ENCODE results near the gene TSHZ2. TPM values are rescaled to one million over a fixed set of nuclear protein-coding genes. Genes with fewer than 3 reads are reported as not detected.

Gene TSHZ2
- total RNA-seq, 4 donors from 2014 or later = 1.9 to 12.9 (median 5.0) TPM

GRCh38 chr20:53439046-53439445 is 466.9 kb downstream of the TSHZ2 start:
- Histone ChIP-seq H3K36me3 (no peaks in the 10 kb centered on the region), H3K4me1 (no peaks in the 10 kb centered on the region), H3K9me3 (no peaks in the 10 kb centered on the region), H3K4me3 (no peak overlapping the region), H3K27ac (no peak overlapping the region), H3K27me3 (no peaks in the 10 kb centered on the region)
- intact Hi-C loops (cut with DNase I; ENCODE audit: low total_unique reads) = no loop called here
- DNase-seq = no peak
- TF ChIP-seq CTCF (IDR thresholded peaks at IDR 0.05) (no peak), POLR2AphosphoS5 (IDR thresholded peaks at IDR 0.05) (no peak)
- 69 to 85% methylated on average over 1 of the region's 1 CpG for WGBS, 2 donors (ENCODE audit: low coverage in 1 of 2)
- in situ Hi-C loops (cut with MboI; ENCODE audit: low pct_ligation_motif_present in 1 of 4, low pct_unique_long_range_greater_than_20kb in 1 of 4, low sequenced_read_pairs in 3 of 4) = no loop called here

GRCh38 chr20:53439616-53440015 is 467.5 kb downstream of the TSHZ2 start:
- no peak for DNase-seq
- Histone ChIP-seq H3K36me3 (no peaks in the 10 kb centered on the region), H3K9me3 (no peaks in the 10 kb centered on the region), H3K27me3 (no peaks in the 10 kb centered on the region), H3K4me1 (no peaks in the 10 kb centered on the region), H3K27ac (no peak overlapping the region), H3K4me3 (no peak overlapping the region)
- in situ Hi-C loops (cut with MboI; ENCODE audit: low pct_ligation_motif_present in 1 of 4, low pct_unique_long_range_greater_than_20kb in 1 of 4, low sequenced_read_pairs in 3 of 4) = no loop called here
- intact Hi-C loops (cut with DNase I; ENCODE audit: low total_unique reads) = no loop called here
- WGBS, 2 donors (ENCODE audit: low coverage in 1 of 2) = 75 to 80% methylated on average over 2 of the region's 2 CpGs
- TF ChIP-seq POLR2AphosphoS5 (IDR thresholded peaks at IDR 0.05) = no peak
- TF ChIP-seq CTCF (IDR thresholded peaks at IDR 0.05) = no peak
- no peak for TF ChIP-seq EP300 (IDR thresholded peaks at IDR 0.05; ENCODE audit: low read depth)
- TF ChIP-seq POLR2A (IDR thresholded peaks at IDR 0.05) = no peak

GRCh38 chr20:53444401-53445149 is 472.4 kb downstream of the TSHZ2 start:
- Histone ChIP-seq H3K27ac (no peak overlapping the region), H3K9me3 (peaks cover 9% of the 10 kb centered on the region in 2 donors), H3K27me3 (no peaks in the 10 kb centered on the region), H3K4me3 (no peak overlapping the region), H3K4me1 (no peaks in the 10 kb centered on the region), H3K36me3 (no peaks in the 10 kb centered on the region)
- WGBS, 2 donors (ENCODE audit: low coverage in 1 of 2) = 68 to 88% methylated on average over 5 to 9 of the region's 9 CpGs
- no peak for DNase-seq
- in situ Hi-C loops (cut with MboI; ENCODE audit: low pct_ligation_motif_present in 1 of 4, low pct_unique_long_range_greater_than_20kb in 1 of 4, low sequenced_read_pairs in 3 of 4) = no loop called here
- TF ChIP-seq POLR2AphosphoS5 (IDR thresholded peaks at IDR 0.05) (no peak), EP300 (IDR thresholded peaks at IDR 0.05; ENCODE audit: low read depth) (no peak)
- intact Hi-C loops (cut with DNase I; ENCODE audit: low total_unique reads) = no loop called here

- H3K4me3 ChIP-seq = no peak overlapping the region
- in situ Hi-C loops (cut with MboI; ENCODE audit: low pct_ligation_motif_present in 1 of 4, low pct_unique_long_range_greater_than_20kb in 1 of 4, low sequenced_read_pairs in 3 of 4) = no loop called here
Measured at GRCh38 chr20:53445321-53445731, 473.2 kb downstream of the TSHZ2 start.

More at GRCh38 chr20:53445321-53445731, 473.2 kb downstream of the TSHZ2 start:
- TF ChIP-seq POLR2AphosphoS5 (IDR thresholded peaks at IDR 0.05) (no peak), EP300 (IDR thresholded peaks at IDR 0.05; ENCODE audit: low read depth) (no peak), POLR2A (IDR thresholded peaks at IDR 0.05) (no peak), CTCF (IDR thresholded peaks at IDR 0.05) (no peak)
- Histone ChIP-seq H3K27me3 (no peaks in the 10 kb centered on the region), H3K4me1 (no peaks in the 10 kb centered on the region), H3K36me3 (no peaks in the 10 kb centered on the region), H3K27ac (no peak overlapping the region), H3K9me3 (peaks cover 9% of the 10 kb centered on the region in 2 donors)
- intact Hi-C loops (cut with DNase I; ENCODE audit: low total_unique reads) = no loop called here
- no peak for DNase-seq
- WGBS, 2 donors (ENCODE audit: low coverage in 1 of 2) = 66 to 73% methylated on average over 4 to 6 of the region's 6 CpGs
